ENCODE results near the gene ADD3.

The ADD3 gene

DNA sequence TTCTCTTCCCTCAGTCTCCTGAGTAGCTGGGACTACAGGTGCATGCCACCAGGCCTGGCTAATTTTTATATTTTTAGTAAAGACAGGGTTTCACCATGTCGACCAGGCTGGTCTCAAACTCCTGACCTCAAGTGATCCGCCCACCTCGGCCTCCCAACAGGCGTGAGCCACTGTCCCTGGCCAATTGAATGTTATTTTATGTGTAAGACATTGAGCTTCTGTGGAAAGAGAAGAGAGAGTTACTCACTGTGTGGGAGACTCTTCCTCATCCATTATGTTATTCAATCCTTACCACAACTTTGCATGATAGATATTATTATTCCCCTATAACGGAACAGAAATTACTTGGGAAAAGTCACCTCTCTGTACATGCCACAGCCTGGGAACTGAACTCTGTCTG is 167.0 kb downstream of the ADD3 start:
- no peak for DNase-seq (ENCODE audit: low read depth in 3 of 3, low spot score in 1 of 3)

DNA sequence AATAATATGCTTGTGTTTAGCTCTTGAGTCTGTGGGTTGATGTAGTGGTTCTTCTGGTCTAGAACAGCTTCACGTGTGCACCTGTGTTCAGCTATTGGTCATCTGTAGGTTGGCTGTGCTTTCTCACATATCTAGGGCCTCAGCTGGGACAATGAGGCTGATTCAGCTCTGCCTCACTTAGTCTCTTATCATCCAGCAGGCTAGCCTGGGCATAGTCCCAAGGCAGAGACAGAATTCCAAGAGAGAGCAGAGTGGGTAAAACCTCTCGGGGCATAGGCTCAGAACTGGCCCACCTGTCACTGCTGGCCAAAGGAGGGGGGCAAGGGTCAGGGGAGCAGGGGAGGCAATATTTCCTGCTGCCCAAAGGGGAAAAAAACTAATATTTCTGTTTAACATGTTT is 167.6 kb downstream of the ADD3 start:
- no peak for DNase-seq (ENCODE audit: low read depth in 3 of 3, low spot score in 1 of 3)

DNA sequence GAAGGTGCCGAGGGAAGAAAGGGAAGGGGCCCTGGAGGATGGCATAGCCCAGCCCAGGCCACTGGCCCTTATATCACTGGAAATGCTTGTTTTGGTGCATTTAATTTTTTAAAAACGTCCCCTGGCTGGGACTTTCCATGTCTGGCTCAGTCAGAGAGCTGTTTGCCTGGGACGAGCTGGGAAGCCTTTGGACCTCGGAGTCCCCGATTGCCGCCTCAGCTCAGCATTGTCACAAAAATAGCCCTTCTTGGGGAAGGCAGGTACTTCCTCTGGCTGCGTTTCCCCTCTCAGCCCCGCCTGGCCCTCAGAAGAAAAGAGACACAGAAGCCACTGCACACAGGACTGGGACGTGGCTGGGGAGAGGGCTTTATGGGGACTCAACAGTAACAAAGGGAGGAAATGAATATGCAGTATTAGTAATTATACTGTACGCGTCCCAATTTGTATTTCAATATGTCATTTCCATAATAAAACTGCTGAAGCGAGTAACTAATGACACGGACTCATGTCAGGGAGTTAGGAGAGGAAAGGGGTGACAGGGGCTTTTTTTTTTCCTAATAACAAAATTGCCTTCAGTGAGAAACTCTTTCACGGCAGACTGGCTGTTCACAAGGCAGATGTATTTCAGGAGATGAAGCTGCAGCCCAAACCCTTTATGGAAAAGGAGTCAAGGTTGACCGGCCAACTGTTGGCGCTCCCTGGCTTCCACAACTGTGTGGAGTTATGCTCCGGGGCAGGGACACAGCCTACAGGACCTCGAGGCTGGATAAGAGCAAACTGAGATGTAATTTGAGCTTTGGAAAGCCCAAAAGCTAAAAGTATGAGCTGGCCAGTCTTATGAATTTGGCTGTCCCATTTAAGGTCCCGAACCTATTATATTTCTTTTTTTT is 168.6 kb downstream of the ADD3 start:
- DNase-seq (ENCODE audit: low read depth in 3 of 3, low spot score in 1 of 3), result no peak

DNA sequence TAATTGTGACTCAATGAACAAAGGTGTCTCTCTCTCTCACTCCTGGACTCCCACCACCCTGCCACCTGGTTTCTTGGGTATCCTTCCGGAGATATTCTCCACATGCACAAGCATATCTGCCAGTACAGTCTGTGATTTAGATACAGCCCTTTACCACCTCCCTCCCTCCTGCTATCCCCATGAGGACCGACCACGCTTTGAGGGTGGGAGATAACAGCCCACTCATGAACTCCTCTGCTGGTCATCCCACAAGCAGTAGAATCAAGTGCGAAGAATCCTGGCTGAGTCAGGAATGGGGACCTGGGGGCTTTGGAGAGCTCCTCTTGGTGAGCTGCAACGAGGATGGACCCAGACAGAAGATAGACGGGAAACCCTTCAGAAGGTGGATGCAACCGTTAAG is 171.4 kb downstream of the ADD3 start:
- no peak for DNase-seq (ENCODE audit: low read depth in 3 of 3, low spot score in 1 of 3)

DNA sequence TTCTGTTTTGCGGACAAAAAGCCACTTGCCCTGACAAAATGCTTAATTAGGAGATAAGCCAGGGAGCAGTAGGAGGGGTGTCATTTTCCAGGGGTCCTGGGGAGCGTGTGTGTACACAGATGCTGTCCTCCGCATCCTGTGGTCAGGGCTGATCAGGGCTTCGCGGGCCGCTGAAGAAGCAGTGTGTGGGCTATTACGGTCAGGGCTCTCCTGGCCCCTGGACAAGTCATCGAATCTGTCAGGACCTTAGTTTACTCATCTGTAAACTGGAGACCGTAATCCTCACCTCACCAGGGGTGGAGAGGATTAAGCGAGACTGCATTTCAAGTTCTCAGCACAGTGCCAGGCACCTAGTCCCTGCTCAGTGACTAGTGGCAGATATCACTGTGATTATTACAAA is 173.7 kb downstream of the ADD3 start:
- DNase-seq (ENCODE audit: low read depth in 3 of 3, low spot score in 1 of 3), result no peak

DNA sequence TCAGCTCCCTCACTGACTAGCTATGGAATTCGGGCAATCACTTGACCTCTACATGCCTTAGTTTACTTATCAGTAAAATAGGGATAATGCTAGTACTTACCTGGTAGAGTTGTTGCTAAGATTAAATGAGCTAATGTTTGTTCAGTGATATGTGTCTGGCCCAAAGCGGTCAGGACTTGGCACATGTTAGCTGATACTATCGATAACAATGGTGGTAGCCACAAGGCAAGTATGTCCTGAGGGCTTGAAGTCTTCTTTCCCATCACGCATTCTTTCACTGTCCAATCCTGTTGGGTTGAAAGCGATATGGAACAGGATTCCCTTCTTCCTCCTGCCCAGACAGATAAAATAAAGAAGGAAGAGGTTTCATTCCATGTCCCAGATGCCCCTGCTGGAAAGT is 174.1 kb downstream of the ADD3 start:
- no peak for DNase-seq (ENCODE audit: low read depth in 3 of 3, low spot score in 1 of 3)

DNA sequence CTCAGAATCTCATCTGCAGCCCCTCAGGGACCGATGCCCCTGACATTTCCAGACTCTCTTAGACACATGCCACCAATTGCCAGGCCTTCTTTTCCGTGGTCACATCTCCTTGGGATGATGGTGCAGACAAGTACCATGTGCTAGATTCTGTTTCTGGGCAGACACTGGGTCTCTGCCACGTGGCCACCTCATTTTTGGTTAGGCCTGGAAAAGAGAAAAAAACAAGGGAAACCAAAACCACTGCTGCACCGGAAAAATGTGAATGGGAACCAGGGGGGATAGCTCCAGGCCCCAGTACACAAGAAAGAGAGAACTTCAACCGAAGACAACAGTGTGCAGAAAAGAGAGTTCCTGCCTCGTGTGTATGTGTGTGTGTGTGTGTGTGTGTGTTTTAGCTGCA is 176.6 kb downstream of the ADD3 start:
- no peak for DNase-seq (ENCODE audit: low read depth in 3 of 3, low spot score in 1 of 3)
